Erythroblast (primary cell): ENCODE data around the gene CD226.
"Not testable (repeated sequence)": the region's sequence is repeated elsewhere in the genome, so short reads cannot be mapped to it uniquely, and the experiment has no call there.

Experiments used
- DNase-seq, 2 experiments: peaks; one replicate each; lab custom pipeline; 2025; lab: John Stamatoyannopoulos, UW
- GATA1 ChIP-seq: IDR thresholded peaks from 2 replicates; pipeline ENCODE4 v1.6.1; 2011; ENCODE audit warnings: low read depth, mild to moderate bottlenecking, control low read depth, low read length, moderate library complexity
- POLR2A ChIP-seq: IDR thresholded peaks from 2 replicates; pipeline ENCODE4 v1.6.1; 2011; ENCODE audit warnings: mild to moderate bottlenecking, low read length

CD226 gene

GRCh38 chr18:69885355-69885754, 62.3 kb downstream of the CD226 start:
- no peak for DNase-seq
- no peak for TF ChIP-seq POLR2A
- no peak for TF ChIP-seq GATA1

- TF ChIP-seq GATA1: no peak
- no peak for TF ChIP-seq POLR2A
- DNase-seq: no peak
Measured at GRCh38 chr18:69883781-69884180, 63.9 kb downstream of the CD226 start.

GRCh38 chr18:69882965-69883668, 64.6 kb downstream of the CD226 start:
- TF ChIP-seq POLR2A (no peak), GATA1 (no peak)
- DNase-seq: no peak

- TF ChIP-seq POLR2A: no peak
- no peak for TF ChIP-seq GATA1
- no peak for DNase-seq
Measured at GRCh38 chr18:69880083-69880482, 67.6 kb downstream of the CD226 start.

- not testable (repeated sequence) for DNase-seq
Measured at GRCh38 chr18:69879051-69879450, 68.6 kb downstream of the CD226 start.

GRCh38 chr18:69878213-69878933, 69.3 kb downstream of the CD226 start:
- TF ChIP-seq GATA1 (no peak), POLR2A (no peak)
- DNase-seq: no peak

- TF ChIP-seq GATA1 (no peak), POLR2A (no peak)
- DNase-seq: no peak
Measured at GRCh38 chr18:69876490-69876889, 71.2 kb downstream of the CD226 start.

GRCh38 chr18:69874058-69874457, 73.6 kb downstream of the CD226 start:
- TF ChIP-seq POLR2A: no peak
- TF ChIP-seq GATA1: no peak

GRCh38 chr18:69872661-69873060, 75.0 kb downstream of the CD226 start:
- TF ChIP-seq GATA1: no peak
- TF ChIP-seq POLR2A: no peak
- no peak for DNase-seq

More at GRCh38 chr18:69874058-69874457, 73.6 kb downstream of the CD226 start:
- no peak for DNase-seq

GRCh38 chr18:69871363-69871762, 76.3 kb downstream of the CD226 start:
- TF ChIP-seq GATA1: no peak
- no peak for TF ChIP-seq POLR2A

GRCh38 chr18:69870736-69871135, 76.9 kb downstream of the CD226 start:
- no peak for DNase-seq
- TF ChIP-seq GATA1 (no peak), POLR2A (no peak)

More at GRCh38 chr18:69871363-69871762, 76.3 kb downstream of the CD226 start:
- DNase-seq: no peak

GRCh38 chr18:69866212-69866611, 81.5 kb downstream of the CD226 start:
- DNase-seq: no peak
- no peak for TF ChIP-seq POLR2A
- TF ChIP-seq GATA1: no peak

- no peak for TF ChIP-seq GATA1
- TF ChIP-seq POLR2A: no peak
- DNase-seq: no peak
Measured at GRCh38 chr18:69865776-69866175, 81.9 kb downstream of the CD226 start.

GRCh38 chr18:69864802-69865201, 82.9 kb downstream of the CD226 start:
- not testable (repeated sequence) for DNase-seq

- DNase-seq: no peak
- no peak for TF ChIP-seq POLR2A
- no peak for TF ChIP-seq GATA1
Measured at GRCh38 chr18:69858897-69859296, 88.8 kb downstream of the CD226 start.
